Ishikawa (cell line): ENCODE measurements around the gene BABAM2.

ENCODE experiments used
- CEBPB ChIP-seq: IDR thresholded peaks from 2 replicates; pipeline ENCODE4 v1.6.1; 2012
- CREB1 ChIP-seq: IDR thresholded peaks from 2 replicates; pipeline ENCODE4 v1.6.1; 2012; ENCODE audit warnings: low read depth
- EGR1 ChIP-seq: IDR thresholded peaks from 2 replicates; pipeline ENCODE4 v1.6.1; 2012
- EP300 ChIP-seq: IDR thresholded peaks from 2 replicates; pipeline ENCODE4 v1.6.1; 2012; ENCODE audit warnings: borderline replicate concordance
- FOXM1 ChIP-seq: IDR thresholded peaks from 2 replicates; pipeline ENCODE4 v1.6.1; 2012; ENCODE audit warnings: low read depth, borderline replicate concordance
- MAX ChIP-seq: IDR thresholded peaks from 2 replicates; pipeline ENCODE4 v1.6.1; 2012
- NFIC ChIP-seq: IDR thresholded peaks from 2 replicates; pipeline ENCODE4 v1.6.1; 2012
- RAD21 ChIP-seq: IDR thresholded peaks from 2 replicates; pipeline ENCODE4 v1.6.1; 2012; ENCODE audit warnings: low read depth
- REST ChIP-seq: IDR thresholded peaks from 2 replicates; pipeline ENCODE4 v1.6.1; 2012; ENCODE audit warnings: low read depth, mild to moderate bottlenecking
- TAF1 ChIP-seq: IDR thresholded peaks from 2 replicates; pipeline ENCODE4 v1.6.1; 2012; ENCODE audit warnings: low read depth, mild to moderate bottlenecking
- TEAD4 ChIP-seq: IDR thresholded peaks from 2 replicates; pipeline ENCODE4 v1.6.1; 2012
- YY1 ChIP-seq: IDR thresholded peaks from 2 replicates; pipeline ENCODE4 v1.6.1; 2012; ENCODE audit warnings: low read depth
- ZBTB7A ChIP-seq: IDR thresholded peaks from 2 replicates; pipeline ENCODE4 v1.6.1; 2012; ENCODE audit warnings: low read depth

GRCh38 chr2:27921880-27922547 lies 31.5 kb downstream of the BABAM2 start:
- TF ChIP-seq TAF1 (no peak), CEBPB (no peak), MAX (no peak), REST (no peak), RAD21 (no peak), CREB1 (no peak), EGR1 (no peak), TEAD4 (no peak), NFIC (no peak), EP300 (no peak), YY1 (no peak), FOXM1 (no peak), ZBTB7A (no peak)
